ENCODE data around the gene ROBO1.

DNA sequence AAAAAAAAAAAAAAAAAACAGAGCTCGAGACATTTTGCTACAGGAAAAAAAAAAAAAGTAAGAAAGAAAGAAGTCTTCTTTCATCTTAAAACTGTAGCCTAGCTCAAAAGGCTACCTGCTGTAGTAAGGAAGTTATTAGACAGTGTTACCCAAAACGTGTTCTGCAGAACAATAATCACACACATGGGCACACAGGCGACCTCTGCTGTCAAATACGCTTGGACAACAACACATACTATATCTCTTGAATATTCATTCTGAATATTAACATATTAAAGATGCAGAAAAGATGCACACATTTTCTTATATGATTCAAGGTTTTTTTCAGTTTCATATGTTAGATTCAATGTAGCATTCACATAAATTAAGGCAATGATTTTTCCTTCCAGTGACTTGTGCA lies 215.8 kb downstream of the ROBO1 start:
- TF ChIP-seq EZH2 (IDR thresholded peaks at IDR 0.05) (no peak), EZH2phosphoT487 (IDR thresholded peaks at IDR 0.05) (no peak)
- TF ChIP-seq, protein P1, sequence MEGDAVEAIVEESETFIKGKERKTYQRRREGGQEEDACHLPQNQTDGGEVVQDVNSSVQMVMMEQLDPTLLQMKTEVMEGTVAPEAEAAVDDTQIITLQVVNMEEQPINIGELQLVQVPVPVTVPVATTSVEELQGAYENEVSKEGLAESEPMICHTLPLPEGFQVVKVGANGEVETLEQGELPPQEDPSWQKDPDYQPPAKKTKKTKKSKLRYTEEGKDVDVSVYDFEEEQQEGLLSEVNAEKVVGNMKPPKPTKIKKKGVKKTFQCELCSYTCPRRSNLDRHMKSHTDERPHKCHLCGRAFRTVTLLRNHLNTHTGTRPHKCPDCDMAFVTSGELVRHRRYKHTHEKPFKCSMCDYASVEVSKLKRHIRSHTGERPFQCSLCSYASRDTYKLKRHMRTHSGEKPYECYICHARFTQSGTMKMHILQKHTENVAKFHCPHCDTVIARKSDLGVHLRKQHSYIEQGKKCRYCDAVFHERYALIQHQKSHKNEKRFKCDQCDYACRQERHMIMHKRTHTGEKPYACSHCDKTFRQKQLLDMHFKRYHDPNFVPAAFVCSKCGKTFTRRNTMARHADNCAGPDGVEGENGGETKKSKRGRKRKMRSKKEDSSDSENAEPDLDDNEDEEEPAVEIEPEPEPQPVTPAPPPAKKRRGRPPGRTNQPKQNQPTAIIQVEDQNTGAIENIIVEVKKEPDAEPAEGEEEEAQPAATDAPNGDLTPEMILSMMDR (IDR thresholded peaks at IDR 0.05) = no peak
